Pancreas (tissue), 10 donors: ENCODE results near the gene NCAPD3. TPM values are rescaled to one million over a fixed set of nuclear protein-coding genes. Genes with fewer than 3 reads are reported as not detected.

Experiments used
- ATAC-seq, 4 donors: fragments of 200-7000 bp; cut with Tn5 transposase; one replicate each; pipeline versions ENCODE4 v1.8.0 to v1.9.1; 2020; ENCODE audit warnings: mild to moderate bottlenecking in 4 of 4, moderate library complexity in 4 of 4
- DNase-seq, 6 donors: peaks; one replicate each; pipeline ENCODE4 v3.0.0-alpha.2; 2020
- FAIRE-seq: peaks from 2 replicates; lab custom pipeline; 2012; peaks lifted over from hg19 to GRCh38; lab: Jason Lieb, UNC
- H3K27ac ChIP-seq, 4 donors: fragments of 200-600 bp; sonication (generic); 1 replicate in 3 of 4; 2 replicates in 1 of 4; pipeline versions ENCODE4 v1.5.0 to v1.8.0; 2020
- H3K27me3 ChIP-seq, 4 donors: fragments of 200-600 bp; one replicate each; pipeline ENCODE4 v1.8.0; 2021
- H3K36me3 ChIP-seq, 3 donors: fragments of 200-600 bp; sonication (generic) in 1 of 3; one replicate each; pipeline versions ENCODE4 v1.5.0 to v1.8.0; 2020 to 2021
- H3K4me1 ChIP-seq, 3 donors: fragments of 200-600 bp; one replicate each; pipeline ENCODE4 v1.8.0; 2021
- H3K4me3 ChIP-seq, 4 donors: fragments of 200-600 bp; sonication (generic) in 2 of 4; one replicate each; pipeline versions ENCODE4 v1.5.0 to v1.8.0; 2020 to 2021
- H3K9me3 ChIP-seq, 4 donors: fragments of 200-600 bp; one replicate each; pipeline ENCODE4 v1.8.0; 2021
- WGBS, 2 donors: extraction: QIAGEN DNeasy Blood & Tissue Kit; methylation state at CpG; one replicate each; pipeline ENCODE4 v1.1.7; 2013; 5-methylcytosine and 5-hydroxymethylcytosine counted together
- intact Hi-C, 3 donors: fragments of 100-400 bp; cut with DNase I; formaldehyde crosslinking; loops; one replicate each; pipeline versions ENCODE4 v1.11.1 to v1.14.2; 2022
- polyA plus RNA-seq, 2 donors: library from polyadenylated mRNA; stranded (reverse); fragments of 200-250 nt; gene quantifications; one replicate each; pipeline ENCODE4 v1.2.3, GENCODE V29; 2013
- total RNA-seq, 6 donors: library from RNA; stranded (reverse); fragmentation: NEBNext Ultra II Directional in 4 of 6; extraction: Animal tissue kit (Norgen Biotek cat#: 25700) in 4 of 6; gene quantifications; one replicate each; pipeline versions ENCODE4 v1.2.1 to v1.2.4, GENCODE V29; 2021 to 2023
- TF ChIP-seq, protein P1 (sequence below), 4 donors: fragments of 200-600 bp; sonication (generic) in 3 of 4; IDR thresholded peaks; one replicate each; pipeline versions ENCODE4 v1.5.0 to v1.8.0; 2021; ENCODE audit warnings: antibody characterized with exemption in 4 of 4
- donor health status: healthy with polysubstance abuse.
- donor health status: DM: no; HTN: no; CAD: no; lungs with moderate emphysema.
- donor health status: DM: no; HTN: no; CAD: no.
- donor health status: control.
- donor health status: control.
- donor health status: Bipolar disorder and iron deficiency.
- donor health status: DM: yes; HTN: yes; CAD: no.
- donor health status: DM: no; HTN: no; CAD: no.
- donor health status: DM: no; HTN: no; CAD: no.
- donor health status: DM: yes; HTN: yes; CAD: no.

The NCAPD3 gene
- total and polyA plus RNA-seq, 8 donors = 4.5 to 9.5 (median 6.2) TPM

- intact Hi-C loops = no loop called here
- Histone ChIP-seq H3K4me1 (no peaks in the 10 kb centered on the region), H3K9me3 (no peaks in the 10 kb centered on the region), H3K4me3 (no peak overlapping the region), H3K27me3 (no peaks in the 10 kb centered on the region), H3K27ac (no peak overlapping the region), H3K36me3 (peaks cover 0 to 15% (median 0%) of the 10 kb centered on the region in 3 donors)
- FAIRE-seq (no peak), ATAC-seq (no peak), DNase-seq (no peak)
- TF ChIP-seq, protein P1, sequence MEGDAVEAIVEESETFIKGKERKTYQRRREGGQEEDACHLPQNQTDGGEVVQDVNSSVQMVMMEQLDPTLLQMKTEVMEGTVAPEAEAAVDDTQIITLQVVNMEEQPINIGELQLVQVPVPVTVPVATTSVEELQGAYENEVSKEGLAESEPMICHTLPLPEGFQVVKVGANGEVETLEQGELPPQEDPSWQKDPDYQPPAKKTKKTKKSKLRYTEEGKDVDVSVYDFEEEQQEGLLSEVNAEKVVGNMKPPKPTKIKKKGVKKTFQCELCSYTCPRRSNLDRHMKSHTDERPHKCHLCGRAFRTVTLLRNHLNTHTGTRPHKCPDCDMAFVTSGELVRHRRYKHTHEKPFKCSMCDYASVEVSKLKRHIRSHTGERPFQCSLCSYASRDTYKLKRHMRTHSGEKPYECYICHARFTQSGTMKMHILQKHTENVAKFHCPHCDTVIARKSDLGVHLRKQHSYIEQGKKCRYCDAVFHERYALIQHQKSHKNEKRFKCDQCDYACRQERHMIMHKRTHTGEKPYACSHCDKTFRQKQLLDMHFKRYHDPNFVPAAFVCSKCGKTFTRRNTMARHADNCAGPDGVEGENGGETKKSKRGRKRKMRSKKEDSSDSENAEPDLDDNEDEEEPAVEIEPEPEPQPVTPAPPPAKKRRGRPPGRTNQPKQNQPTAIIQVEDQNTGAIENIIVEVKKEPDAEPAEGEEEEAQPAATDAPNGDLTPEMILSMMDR (IDR thresholded peaks at IDR 0.05) = no peak
- WGBS, 2 donors = 93 to 96% methylated on average over 13 of the region's 13 CpGs
Measured at GRCh38 chr11:134176284-134176683, 47.5 kb downstream of the NCAPD3 start.

- DNase-seq (no peak), ATAC-seq (no peak), FAIRE-seq (no peak)
- no peaks in the 10 kb centered on the region for H3K4me1 ChIP-seq
- H3K27ac ChIP-seq = no peak overlapping the region
- no peaks in the 10 kb centered on the region for H3K27me3 ChIP-seq
- intact Hi-C loops = no loop called here
- TF ChIP-seq, protein P1 (IDR thresholded peaks at IDR 0.05) = no peak
- WGBS, 2 donors = 89 to 97% methylated on average over 5 of the region's 5 CpGs
- no peaks in the 10 kb centered on the region for H3K9me3 ChIP-seq
- H3K4me3 ChIP-seq = no peak overlapping the region
- H3K36me3 ChIP-seq = peaks cover 0 to 15% (median 2%) of the 10 kb centered on the region in 3 donors
Measured at GRCh38 chr11:134173296-134173695, 50.5 kb downstream of the NCAPD3 start.

- Histone ChIP-seq H3K4me3 (no peak overlapping the region), H3K4me1 (no peaks in the 10 kb centered on the region), H3K27me3 (no peaks in the 10 kb centered on the region), H3K36me3 (peaks cover 0 to 19% (median 7%) of the 10 kb centered on the region in 3 donors), H3K27ac (no peak overlapping the region), H3K9me3 (no peaks in the 10 kb centered on the region)
- FAIRE-seq = no peak
- intact Hi-C loops = no loop called here
- no peak for ATAC-seq
- 97 to 99% methylated on average over 10 of the region's 10 CpGs for WGBS, 2 donors
- DNase-seq = no peak
- TF ChIP-seq, protein P1 (IDR thresholded peaks at IDR 0.05) = no peak
Measured at GRCh38 chr11:134171951-134172350, 51.8 kb downstream of the NCAPD3 start.

- H3K9me3 ChIP-seq = no peaks in the 10 kb centered on the region
- H3K4me3 ChIP-seq = no peak overlapping the region
- no peak for FAIRE-seq
- 94 to 98% methylated on average over 5 of the region's 5 CpGs for WGBS, 2 donors
- H3K36me3 ChIP-seq = peaks cover 0 to 12% (median 7%) of the 10 kb centered on the region in 3 donors
- no peak for DNase-seq
- TF ChIP-seq, protein P1 (IDR thresholded peaks at IDR 0.05) = no peak
- H3K27me3 ChIP-seq = no peaks in the 10 kb centered on the region
- intact Hi-C loops = no loop called here
- no peak overlapping the region for H3K27ac ChIP-seq
- no peaks in the 10 kb centered on the region for H3K4me1 ChIP-seq
- no peak for ATAC-seq
Measured at GRCh38 chr11:134170919-134171281, 52.9 kb downstream of the NCAPD3 start.

DNA sequence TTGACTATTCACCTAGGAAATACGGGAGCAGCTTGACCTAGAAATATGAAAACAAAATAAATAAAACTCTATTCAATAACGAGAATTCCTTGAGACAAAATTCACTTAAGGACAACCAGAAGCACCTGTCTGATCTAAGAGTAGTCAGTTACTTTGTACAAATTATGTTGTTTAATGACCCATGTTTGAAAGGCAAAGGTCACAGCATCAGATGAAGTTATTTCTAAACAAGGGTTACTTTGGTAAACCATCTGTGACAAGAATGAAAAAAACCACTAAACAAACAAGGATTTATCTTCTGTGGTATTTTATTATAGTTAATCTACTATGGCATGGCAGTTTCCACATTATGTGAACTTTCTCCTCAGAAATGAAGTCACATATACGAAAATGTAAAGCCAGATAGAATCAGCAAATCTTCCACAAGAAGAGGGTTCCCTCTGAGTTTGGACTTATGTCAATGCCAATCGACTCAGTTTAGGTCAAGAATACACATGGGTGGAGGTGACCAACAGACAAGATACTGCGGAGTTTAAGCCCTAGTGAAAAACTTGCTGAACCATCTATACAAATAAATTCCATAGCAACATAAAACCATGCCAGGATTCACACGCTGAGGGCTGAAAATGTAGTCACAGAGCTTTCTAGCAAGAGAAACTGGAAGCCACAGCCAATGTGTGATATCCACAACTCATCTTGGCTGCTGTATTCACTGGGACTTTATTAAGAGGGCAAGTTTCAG is 53.4 kb downstream of the NCAPD3 start:
- Histone ChIP-seq H3K36me3 (peaks cover 0 to 7% (median 6%) of the 10 kb centered on the region in 3 donors), H3K4me1 (no peaks in the 10 kb centered on the region), H3K9me3 (no peaks in the 10 kb centered on the region), H3K27me3 (no peaks in the 10 kb centered on the region), H3K27ac (no peak overlapping the region), H3K4me3 (no peak overlapping the region)
- WGBS, 2 donors = 82 to 84% methylated on average over 6 of the region's 6 CpGs
- TF ChIP-seq, protein P1 (IDR thresholded peaks at IDR 0.05) = no peak
- ATAC-seq (no peak), DNase-seq (no peak), FAIRE-seq (no peak)
- intact Hi-C loops = no loop called here
